COR-L47 (cell line): ENCODE results near the gene KIF5B.
"Not testable (repeated sequence)": the region's sequence is repeated elsewhere in the genome, so short reads cannot be mapped to it uniquely, and the experiment has no call there.

Experiments
- DNase-seq: peaks from one replicate; lab custom pipeline; 2025; lab: John Stamatoyannopoulos, UW

The KIF5B gene

GRCh38 chr10:32056136-32057035, at the start of gene KIF5B:
Gene KIF5B, minus strand, starts transcription at chr10:32056425. Its CDS starts 452 bp downstream, at chr10:32055973.
- peak; percentile 65 for DNase-seq

GRCh38 chr10:32105782-32106382, 49.7 kb upstream of the KIF5B start:
- peak; percentile 10 for DNase-seq

DNA sequence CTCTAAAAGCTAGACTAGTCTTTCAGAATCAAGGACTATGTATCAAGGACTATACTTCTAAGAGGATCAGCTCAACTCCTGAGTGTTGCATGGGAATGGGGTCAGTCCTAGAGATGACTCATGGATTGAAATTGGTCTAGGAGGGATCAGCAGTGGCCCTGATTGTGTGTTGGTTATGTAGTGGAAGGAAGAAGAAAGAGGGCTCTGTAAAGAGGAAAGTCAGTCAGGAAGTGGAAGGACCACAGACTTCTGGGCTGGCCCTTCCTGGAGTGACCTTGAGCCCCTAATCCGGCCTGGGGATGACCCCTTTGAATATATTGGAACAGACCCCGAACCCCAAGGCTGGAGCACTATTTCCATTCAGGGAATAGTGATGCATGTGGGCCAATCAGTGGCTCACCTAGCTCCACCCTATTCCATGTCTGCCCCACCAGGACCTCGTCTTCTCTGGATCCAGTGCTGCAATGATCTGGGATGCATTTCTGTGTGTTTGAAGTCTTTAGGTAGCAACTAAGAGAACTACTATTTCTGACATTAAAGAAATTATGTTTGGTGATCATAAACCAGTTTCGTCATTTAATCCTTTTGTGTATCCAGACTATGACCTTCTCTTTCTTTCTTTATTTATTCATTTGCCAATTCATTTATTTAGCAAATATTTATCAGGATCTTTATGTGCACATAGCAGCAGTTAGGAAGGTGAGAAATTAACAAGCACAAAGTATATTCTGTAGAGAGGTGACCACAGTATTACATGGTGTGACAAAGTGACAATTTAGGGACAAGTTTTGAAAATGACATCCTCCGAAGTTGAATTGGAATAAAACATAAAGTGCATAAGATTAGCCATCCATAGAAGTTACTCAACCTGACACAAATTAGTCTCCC, 48.6 kb upstream of the KIF5B start:
- DNase-seq: no peak

- no peak for DNase-seq
Measured at GRCh38 chr10:32104181-32104580, 48.0 kb upstream of the KIF5B start.

DNA sequence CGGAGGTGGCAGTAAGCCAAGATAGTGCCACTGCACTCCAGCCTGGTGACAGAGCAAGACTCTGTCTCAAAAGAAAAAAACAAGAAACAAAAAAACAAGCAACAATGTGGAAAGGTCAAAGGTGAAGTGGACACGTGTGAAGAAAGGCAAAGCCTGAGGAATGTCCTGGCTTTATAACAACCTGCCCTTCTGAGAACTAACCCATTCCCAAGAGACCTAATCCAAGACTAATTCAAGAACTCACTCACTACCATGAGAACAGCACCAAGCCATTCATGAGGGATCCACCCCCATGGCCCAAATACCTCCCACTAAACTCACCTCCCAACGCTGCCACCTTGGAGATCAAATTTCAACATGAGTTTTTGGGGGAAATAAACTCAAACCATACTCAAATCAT, 47.5 kb upstream of the KIF5B start:
- no peak for DNase-seq

DNA sequence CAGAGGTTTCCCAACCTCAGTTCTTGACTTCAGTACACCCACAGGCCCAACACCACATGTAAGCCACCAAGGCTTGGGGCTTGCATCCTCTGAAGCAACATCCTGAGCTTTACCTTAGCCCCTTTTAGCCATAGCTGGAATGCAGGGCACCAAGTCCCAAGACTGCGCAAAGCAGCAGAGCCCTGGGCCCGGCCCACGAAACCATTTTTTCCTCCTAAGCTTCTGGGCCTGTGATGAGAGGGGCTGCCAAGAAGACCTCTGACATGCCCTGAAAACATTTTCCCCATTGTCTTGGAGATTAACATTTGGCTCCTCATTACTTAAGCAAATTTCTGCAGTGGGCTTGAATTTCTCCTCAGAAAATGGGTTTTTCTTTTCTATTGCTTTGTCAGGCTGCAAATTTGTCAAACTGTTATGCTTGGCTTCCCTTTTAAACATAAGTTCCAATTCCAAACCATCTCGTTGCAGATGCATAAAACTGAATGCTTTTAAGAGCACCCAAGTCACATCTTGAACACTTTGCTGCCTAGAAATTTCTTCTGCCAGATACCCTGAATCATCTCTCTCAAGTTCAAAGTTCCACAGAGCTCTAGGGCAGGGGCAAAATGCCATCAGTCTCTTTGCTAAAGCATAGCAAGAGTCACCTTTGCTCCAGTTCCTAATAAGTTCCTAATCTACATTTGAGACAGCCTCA, 42.5 kb upstream of the KIF5B start:
- DNase-seq: not testable (repeated sequence)

DNA sequence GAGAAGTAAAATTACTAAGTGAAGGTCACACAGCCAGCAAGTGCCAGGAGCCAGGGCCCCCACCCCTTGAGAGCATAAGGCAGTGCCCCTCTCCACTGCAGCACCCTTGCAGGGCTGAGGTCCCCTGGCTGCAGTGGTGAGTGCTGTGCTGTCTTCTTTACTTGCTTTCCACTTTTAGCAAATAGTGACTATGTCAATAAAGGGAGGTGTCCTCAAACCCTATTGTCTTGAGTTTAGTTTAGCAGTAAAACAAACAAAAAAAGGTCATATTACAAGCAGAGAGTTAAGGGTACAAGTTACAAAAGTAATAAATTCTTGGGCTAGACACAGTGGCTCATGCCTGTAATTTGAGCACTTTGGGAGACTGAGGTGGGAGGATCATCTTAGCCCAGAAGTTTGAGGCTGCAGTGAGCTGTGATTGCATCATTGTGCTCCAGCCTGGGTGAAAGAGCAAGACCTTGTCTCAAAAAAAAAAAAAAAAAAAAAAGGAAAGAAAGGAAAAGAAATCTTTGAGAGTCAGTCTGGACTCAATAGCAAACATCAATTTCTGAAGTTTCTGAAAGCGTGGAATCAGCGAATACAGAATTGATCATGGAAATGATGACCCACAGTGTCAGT, 39.0 kb upstream of the KIF5B start:
- no peak for DNase-seq

DNA sequence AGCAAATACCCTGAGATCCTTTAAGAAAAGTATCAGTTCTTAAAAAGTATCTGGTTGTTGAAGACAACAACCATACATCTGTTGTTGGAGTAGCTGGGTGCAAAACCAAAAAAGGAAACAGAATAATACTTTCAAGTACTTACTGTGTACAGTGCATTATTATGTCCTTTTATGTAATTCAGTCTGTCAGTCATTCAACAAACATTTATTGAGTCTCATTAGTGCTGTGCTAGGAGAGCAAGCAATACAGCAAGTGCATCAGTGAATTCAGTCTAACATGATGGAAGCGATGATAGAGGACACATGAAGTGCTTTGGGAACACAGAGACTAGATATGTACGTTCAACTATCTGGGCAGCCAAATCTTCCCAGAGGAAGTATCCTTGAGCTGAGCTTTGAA, 37.4 kb upstream of the KIF5B start:
- no peak for DNase-seq

GRCh38 chr10:32091046-32091445, 34.8 kb upstream of the KIF5B start:
- no peak for DNase-seq

GRCh38 chr10:32084185-32084851, 28.1 kb upstream of the KIF5B start:
- no peak for DNase-seq

DNA sequence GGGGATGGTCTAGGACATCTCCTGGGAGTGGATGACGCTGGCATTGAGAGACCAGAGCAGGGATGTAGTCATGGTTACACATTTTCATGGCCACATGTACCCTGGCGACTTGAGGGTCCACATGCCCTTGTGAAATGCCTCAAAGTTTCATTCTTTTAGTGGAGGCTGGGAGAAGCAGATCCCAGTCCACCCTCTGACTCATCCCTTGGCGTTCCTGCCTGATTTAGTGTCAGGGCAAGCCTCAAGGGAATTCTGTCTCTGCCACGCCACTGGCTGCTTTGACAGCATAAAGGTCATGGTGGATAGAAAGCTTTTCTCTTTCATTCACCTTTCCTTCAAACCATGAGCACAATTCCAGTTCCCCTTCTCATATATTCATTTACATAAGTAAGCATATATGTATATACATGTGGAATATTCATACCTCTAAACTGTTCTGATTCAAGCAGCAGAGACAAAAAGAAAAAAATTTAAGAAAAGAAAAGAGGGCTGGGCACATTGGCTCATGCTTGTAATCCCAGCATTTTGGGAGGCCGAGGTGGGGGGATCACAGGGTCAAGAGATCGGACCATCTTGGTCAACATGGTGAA, 21.8 kb upstream of the KIF5B start:
- DNase-seq: no peak

DNA sequence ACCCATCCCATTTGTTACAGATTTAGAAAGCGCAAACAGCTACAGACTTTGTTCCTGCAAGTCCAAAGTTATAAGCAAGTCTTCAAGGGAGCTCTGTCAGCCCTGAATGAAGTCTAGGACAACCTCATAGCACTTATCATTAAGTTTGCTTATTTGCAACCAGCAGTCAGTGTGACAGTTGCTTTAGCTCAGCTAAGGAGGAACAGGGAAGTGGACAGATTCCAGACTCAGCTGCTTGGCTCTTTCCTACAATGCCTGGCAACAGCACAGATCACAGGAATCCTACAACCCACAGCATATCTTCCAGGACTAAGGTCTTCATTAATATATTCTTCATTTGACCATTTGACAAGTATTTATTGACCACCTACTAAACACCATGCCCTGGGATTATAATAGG, 17.4 kb upstream of the KIF5B start:
- DNase-seq: no peak

DNA sequence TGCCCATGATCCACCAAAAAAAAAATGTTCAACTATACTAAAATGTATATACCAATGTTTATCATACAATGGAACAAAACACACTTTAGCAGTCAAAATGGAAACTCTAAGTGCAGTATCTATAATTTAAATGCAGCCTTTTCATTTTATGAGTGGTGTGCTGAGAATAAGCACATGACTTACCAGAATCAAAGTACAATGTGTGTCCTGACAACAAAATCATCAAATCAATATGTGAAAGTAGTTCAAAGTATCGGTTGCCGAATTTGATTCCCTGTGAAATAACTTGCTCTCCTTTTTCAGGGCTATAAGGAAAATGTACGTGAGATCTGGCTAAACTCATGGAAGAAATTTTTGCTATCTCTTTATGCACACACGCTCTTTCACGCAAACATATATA, 16.9 kb upstream of the KIF5B start:
- DNase-seq: no peak

- no peak for DNase-seq
Measured at GRCh38 chr10:32072025-32072800, 16.0 kb upstream of the KIF5B start.

DNA sequence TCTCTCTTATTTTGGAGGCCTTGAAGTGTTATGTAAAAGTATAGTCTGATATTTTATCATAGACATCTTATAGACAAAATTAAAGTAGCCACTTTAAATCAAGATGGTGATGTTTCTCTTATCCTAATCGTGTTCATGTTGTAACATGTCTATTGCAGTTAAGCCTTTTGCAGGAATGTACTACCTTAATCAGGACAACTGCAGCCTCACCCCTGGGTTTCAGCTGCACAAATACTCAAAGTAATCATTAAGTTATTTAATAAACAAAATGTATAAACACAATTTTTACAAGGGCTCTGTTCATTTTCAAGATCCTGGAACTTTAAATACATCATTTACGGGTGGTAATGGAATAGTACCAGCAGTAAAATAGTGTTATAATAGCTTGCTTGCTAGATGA, 14.4 kb upstream of the KIF5B start:
- DNase-seq: no peak

DNA sequence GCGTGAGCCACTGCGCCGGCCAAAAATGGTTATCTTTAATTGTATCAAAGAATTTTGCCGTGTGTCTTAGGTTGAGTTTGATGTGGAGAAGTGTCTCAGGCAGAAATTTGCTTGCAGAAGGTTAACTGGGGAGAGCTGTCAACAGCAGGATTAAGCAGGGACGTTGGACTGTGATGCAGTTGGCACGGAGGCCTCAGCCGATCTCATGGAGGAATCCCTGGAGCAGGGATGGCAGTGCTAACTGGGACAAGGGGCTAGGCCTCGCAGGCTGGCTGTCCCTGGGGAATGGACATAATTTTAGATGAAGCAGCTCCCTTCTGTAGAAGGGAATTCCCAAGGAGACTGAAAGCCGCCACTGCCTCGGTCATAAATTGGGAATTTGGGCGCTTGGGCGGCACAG, 12.3 kb upstream of the KIF5B start:
- no peak for DNase-seq

DNA sequence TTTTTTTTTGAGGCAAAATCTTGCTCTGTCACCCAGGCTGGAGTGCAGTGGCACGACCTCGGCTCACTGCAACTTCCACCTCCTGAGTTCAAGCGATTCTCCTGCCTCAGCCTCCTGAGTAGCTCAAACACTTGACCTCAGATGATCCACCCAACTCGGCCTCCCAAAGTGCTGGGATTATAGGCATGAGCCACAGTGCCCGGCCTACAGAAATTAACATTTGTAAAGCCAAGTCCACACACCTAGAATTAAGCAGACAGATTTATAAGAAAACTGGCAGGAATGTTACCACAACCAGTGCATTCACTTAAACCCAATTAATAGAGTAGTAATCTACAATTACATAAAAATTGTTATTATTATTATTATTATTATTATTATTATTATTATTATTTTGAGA, 11.7 kb upstream of the KIF5B start:
- not testable (repeated sequence) for DNase-seq

GRCh38 chr10:32065856-32066255, 9.6 kb upstream of the KIF5B start:
- DNase-seq: no peak

DNA sequence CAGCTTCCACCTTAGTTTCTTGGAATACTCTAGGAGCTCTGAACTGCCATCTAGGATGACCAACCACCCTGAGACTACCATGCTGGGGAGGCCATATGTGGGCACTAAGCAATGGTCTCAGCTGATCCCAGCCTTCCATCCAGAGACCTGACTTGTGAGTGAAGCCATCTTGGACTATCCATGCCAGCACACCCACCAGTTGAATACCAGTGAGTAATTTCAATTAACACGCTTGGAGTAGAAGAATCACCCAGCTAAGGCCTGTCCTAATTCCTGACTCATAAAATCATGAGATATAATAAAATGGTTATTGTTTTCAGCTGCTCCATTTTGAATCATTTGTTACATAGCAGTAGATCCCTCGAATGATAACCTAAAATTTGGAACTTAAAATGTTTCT, 5.2 kb upstream of the KIF5B start:
- DNase-seq: no peak

GRCh38 chr10:32060347-32060746, 4.1 kb upstream of the KIF5B start:
- DNase-seq: no peak
